IMR-90 (cell line): ENCODE results near the gene SLCO3A1. TPM values are rescaled to one million over a fixed set of nuclear protein-coding genes. Genes with fewer than 3 reads are reported as not detected.
A peak's percentile ranks its signal among the peaks of the same experiment; 100 is the strongest.

Source experiments
- ATAC-seq: fragments of 200-7000 bp; cut with Tn5 transposase; 2 replicates; pipeline ENCODE4 v1.9.1; 2020; ENCODE audit warnings: low read depth, mild to moderate bottlenecking, moderate library complexity
- BruUV-seq: library from RNA; stranded (reverse); fragments of 400-500 nt; replicated peaks from 2 replicates; lab custom pipeline; 2021; lab: Mats Ljungman, UMichigan
- CTCF ChIA-PET: fragments of 300-600 bp; formaldehyde crosslinking; extraction: SDS; loops from one replicate; lab custom pipeline; 2021; ENCODE audit warnings: antibody characterized with exemption; lab: Yijun Ruan, JAX
- POLR2A ChIA-PET: fragments of 300-600 bp; sonication (Branson Sonifier 250); formaldehyde crosslinking; loops from one replicate; lab custom pipeline; 2022; ENCODE audit warnings: antibody characterized with exemption; ENCODE audit not compliant: unreplicated experiment; lab: Charles Lee
- DNase-seq: peaks from one replicate; pipeline ENCODE4 v3.0.0; 2013
- H2AFZ ChIP-seq: replicated peaks from 2 replicates; pipeline ENCODE3; 2013; ENCODE audit warnings: low read length, mild to moderate bottlenecking; ENCODE audit not compliant: poor library complexity
- H2AK5ac ChIP-seq: 2 replicates; pipeline ENCODE4 v1.6.1; 2013; ENCODE audit warnings: low read depth, low read length, inconsistent platforms
- H2AK9ac ChIP-seq: replicated peaks from 2 replicates; pipeline ENCODE3; 2013; ENCODE audit warnings: mild to moderate bottlenecking, low read depth, low read length, moderate library complexity; ENCODE audit not compliant: poor library complexity
- H2BK120ac ChIP-seq: 2 replicates; pipeline ENCODE4 v1.6.1; 2013; ENCODE audit warnings: low read depth, low read length, inconsistent platforms
- H2BK15ac ChIP-seq: 3 replicates; pipeline ENCODE4 v1.6.1; 2013; ENCODE audit warnings: low read depth, low read length, inconsistent platforms
- H2BK20ac ChIP-seq: 2 replicates; pipeline ENCODE4 v1.6.1; 2013; ENCODE audit warnings: low read depth, mild to moderate bottlenecking, inconsistent platforms, low read length, moderate library complexity
- H2BK5ac ChIP-seq: 2 replicates; pipeline ENCODE4 v1.6.1; 2013; ENCODE audit warnings: mild to moderate bottlenecking, low read depth, low read length, inconsistent platforms; ENCODE audit not compliant: poor library complexity, severe bottlenecking
- H3K14ac ChIP-seq: replicated peaks from 2 replicates; pipeline ENCODE4 v1.6.1; 2013; ENCODE audit warnings: low read depth, low read length, inconsistent platforms
- H3K18ac ChIP-seq: 2 replicates; pipeline ENCODE4 v1.6.1; 2013; ENCODE audit warnings: low read depth, low read length, control low read depth
- H3K23ac ChIP-seq: 2 replicates; pipeline ENCODE4 v1.6.1; 2013; ENCODE audit warnings: low read depth, low read length, inconsistent platforms
- H3K27ac ChIP-seq: 2 replicates; pipeline ENCODE4 v1.5.1; 2013; ENCODE audit warnings: mild to moderate bottlenecking, control low read depth, low read length; ENCODE audit not compliant: insufficient read depth
- H3K27me3 ChIP-seq: 2 replicates; pipeline ENCODE4 v1.6.1; 2013; ENCODE audit warnings: low read length; ENCODE audit not compliant: control insufficient read depth, insufficient read depth
- H3K36me3 ChIP-seq: 2 replicates; pipeline ENCODE4 v1.6.1; 2013; ENCODE audit warnings: low read length, mixed read lengths; ENCODE audit not compliant: control insufficient read depth, insufficient read depth
- H3K4ac ChIP-seq: 2 replicates; pipeline ENCODE4 v1.6.1; 2013; ENCODE audit warnings: low read depth, low read length, inconsistent platforms
- H3K4me1 ChIP-seq: 2 replicates; pipeline ENCODE4 v1.6.1; 2013; ENCODE audit warnings: low read length, mixed read lengths; ENCODE audit not compliant: control insufficient read depth, insufficient read depth
- H3K4me2 ChIP-seq: 2 replicates; pipeline ENCODE4 v1.6.1; 2013; ENCODE audit warnings: low read depth, mild to moderate bottlenecking, control low read depth, low read length, moderate library complexity
- H3K4me3 ChIP-seq: 2 replicates; pipeline ENCODE4 v1.5.1; 2013; ENCODE audit warnings: low read depth, mild to moderate bottlenecking, control low read depth, low read length, moderate library complexity; ENCODE audit not compliant: insufficient read depth
- H3K56ac ChIP-seq: 2 replicates; pipeline ENCODE4 v1.6.1; 2013; ENCODE audit warnings: low read length, inconsistent platforms; ENCODE audit not compliant: insufficient read depth; ENCODE audit errors: extremely low read depth
- H3K79me1 ChIP-seq, 2 experiments: 2 replicates each; pipeline ENCODE4 v1.6.1; 2013; ENCODE audit warnings: low read length in 2 of 2, inconsistent platforms in 1 of 2, low read depth in 1 of 2
- H3K9ac ChIP-seq: 2 replicates; pipeline ENCODE4 v1.6.1; 2013; ENCODE audit warnings: low read depth, low read length, control low read depth
- H3K9me1 ChIP-seq: 2 replicates; pipeline ENCODE4 v1.6.1; 2013; ENCODE audit warnings: low read length, inconsistent platforms; ENCODE audit not compliant: insufficient read depth
- H3K9me3 ChIP-seq: 2 replicates; pipeline ENCODE4 v1.6.1; 2013; ENCODE audit warnings: low read length; ENCODE audit not compliant: control insufficient read depth, insufficient read depth
- H4K20me1 ChIP-seq: 2 replicates; pipeline ENCODE4 v1.6.1; 2013; ENCODE audit warnings: low read length, inconsistent platforms; ENCODE audit not compliant: insufficient read depth
- H4K5ac ChIP-seq: 2 replicates; pipeline ENCODE4 v1.6.1; 2013; ENCODE audit warnings: mild to moderate bottlenecking, low read depth, low read length, control low read depth
- H4K8ac ChIP-seq, 2 experiments: 2 replicates each; pipeline ENCODE4 v1.6.1; 2013; ENCODE audit warnings: low read depth in 2 of 2, low read length in 2 of 2, control low read depth in 1 of 2, inconsistent platforms in 1 of 2
- H4K91ac ChIP-seq: 2 replicates; pipeline ENCODE4 v1.6.1; 2013; ENCODE audit warnings: low read depth, low read length, inconsistent platforms; ENCODE audit not compliant: insufficient read depth
- BHLHE40 ChIP-seq: fragments of 150-350 bp; IDR thresholded peaks from 2 replicates; pipeline ENCODE4 v1.6.1; 2016; ENCODE audit warnings: mild to moderate bottlenecking, low read depth, low read length
- CEBPB ChIP-seq: IDR thresholded peaks from 2 replicates; pipeline ENCODE4 v1.6.1; 2012; ENCODE audit warnings: low read depth, low read length, improper control_type of control experiment
- CHD1 ChIP-seq: IDR thresholded peaks from 2 replicates; pipeline ENCODE4 v1.6.1; 2012; ENCODE audit warnings: low read depth, low read length, improper control_type of control experiment
- CTCF ChIP-seq: conservative IDR thresholded peaks from 2 replicates; pipeline ENCODE4 v1.5.1; 2012; ENCODE audit warnings: mild to moderate bottlenecking, low read depth, low read length, improper control_type of control experiment
- ELK1 ChIP-seq: fragments of 150-350 bp; IDR thresholded peaks from 2 replicates; pipeline ENCODE4 v1.6.1; 2016; ENCODE audit warnings: low read depth, mild to moderate bottlenecking, low read length, moderate library complexity, borderline replicate concordance
- FOS ChIP-seq: fragments of 150-350 bp; IDR thresholded peaks from 2 replicates; pipeline ENCODE4 v1.6.1; 2016; ENCODE audit warnings: low read depth, low read length
- MAFK ChIP-seq: IDR thresholded peaks from 2 replicates; pipeline ENCODE4 v1.6.1; 2012; ENCODE audit warnings: low read depth, low read length, improper control_type of control experiment
- MAZ ChIP-seq: IDR thresholded peaks from 2 replicates; pipeline ENCODE4 v1.6.1; 2012; ENCODE audit warnings: low read depth, mild to moderate bottlenecking, low read length, improper control_type of control experiment, moderate library complexity, borderline replicate concordance
- MXI1 ChIP-seq: IDR thresholded peaks from 2 replicates; pipeline ENCODE4 v1.6.1; 2012; ENCODE audit warnings: low read depth, mild to moderate bottlenecking, low read length, moderate library complexity, borderline replicate concordance
- NFE2L2 ChIP-seq: fragments of 150-350 bp; IDR thresholded peaks from 2 replicates; pipeline ENCODE4 v1.6.1; 2016; ENCODE audit warnings: low read depth, mild to moderate bottlenecking, low read length
- POLR2A ChIP-seq: IDR thresholded peaks from 2 replicates; pipeline ENCODE4 v1.6.1; 2012; ENCODE audit warnings: mild to moderate bottlenecking, low read depth, low read length
- RAD21 ChIP-seq: IDR thresholded peaks from 2 replicates; pipeline ENCODE4 v1.6.1; 2012; ENCODE audit warnings: low read length, improper control_type of control experiment
- RCOR1 ChIP-seq: IDR thresholded peaks from 2 replicates; pipeline ENCODE4 v1.6.1; 2012; ENCODE audit warnings: mild to moderate bottlenecking, low read length, improper control_type of control experiment; ENCODE audit not compliant: insufficient replicate concordance
- RFX5 ChIP-seq: IDR thresholded peaks from 2 replicates; pipeline ENCODE4 v1.8.0; 2012; ENCODE audit warnings: low read depth, mild to moderate bottlenecking, low read length, moderate library complexity
- SMC3 ChIP-seq: fragments of 150-350 bp; IDR thresholded peaks from 2 replicates; pipeline ENCODE4 v1.6.1; 2016; ENCODE audit warnings: low read depth, mild to moderate bottlenecking, antibody characterized with exemption, low read length, moderate library complexity
- USF2 ChIP-seq: fragments of 150-350 bp; IDR thresholded peaks from 2 replicates; pipeline ENCODE4 v1.6.1; 2017; ENCODE audit warnings: mild to moderate bottlenecking, antibody characterized with exemption, low read length, low read depth
- WGBS, 2 experiments: methylation state at CpG; one replicate each; pipeline versions ENCODE4 v1.1.5 to v1.1.7; 2013; ENCODE audit warnings: missing lambda C conversion rate in 2 of 2; ENCODE audit not compliant: insufficient read length in 1 of 2; ENCODE audit errors: extremely low coverage in 2 of 2; 5-methylcytosine and 5-hydroxymethylcytosine counted together
- dilution Hi-C: fragments of 300-500 bp; cut with HindIII; formaldehyde crosslinking; loops from one replicate; pipeline ENCODE4 v1.14.3; 2018; ENCODE audit warnings: low sequenced_read_pairs; ENCODE audit not compliant: unreplicated experiment
- in situ Hi-C: fragments of 300-500 bp; cut with MboI; formaldehyde crosslinking; loops from 3 replicates; pipeline ENCODE4 v1.14.3; 2019; ENCODE audit warnings: low sequenced_read_pairs, inconsistent platforms, mixed read lengths
- intact Hi-C: fragments of 100-400 bp; cut with micrococcal nuclease; formaldehyde crosslinking; loops from 2 replicates; pipeline ENCODE4 v1.10.0; 2022
- polyA plus RNA-seq, 3 experiments: library from polyadenylated mRNA; depleted of rRNA; stranded (reverse); fragments of >200 nt; gene quantifications; 2 replicates each; pipeline ENCODE4 v1.2.3, GENCODE V29; 2012; ENCODE audit warnings: low replicate concordance in 1 of 3
- total RNA-seq: library from RNA; depleted of rRNA; stranded (reverse); fragments of >200 nt; gene quantifications from 2 replicates; pipeline ENCODE4 v1.2.3, GENCODE V29; 2012

Gene SLCO3A1
- total and polyA plus RNA-seq, 2 of the 4 experiments (the other 2 are of a cell fraction) = 4.7 to 8.1 TPM

GRCh38 chr15:91975241-91975978, 121.9 kb downstream of the SLCO3A1 start:
- dilution Hi-C loops = no loop called here
- no TSS peak for BruUV-seq

More at GRCh38 chr15:91975241-91975978, 121.9 kb downstream of the SLCO3A1 start:
- DNase-seq = no peak
- peak overlapping the region; percentile 35 for H2AFZ ChIP-seq
- no peaks in the 10 kb centered on the region; the same call in 1 of the 2 replicates for H3K9me1 ChIP-seq
- H2BK20ac ChIP-seq = no peak overlapping the region
- no peak overlapping the region for H3K23ac ChIP-seq
- H3K9me3 ChIP-seq = no peaks in the 10 kb centered on the region
- no peak overlapping the region for H2AK9ac ChIP-seq
- POLR2A ChIA-PET = no interaction called here
- no peak overlapping the region for H2BK15ac ChIP-seq
- H3K27me3 ChIP-seq = no peaks in the 10 kb centered on the region
- intact Hi-C loops (no loop called here), in situ Hi-C loops (no loop called here)
- no peak overlapping the region for H3K4me2 ChIP-seq
- H3K56ac ChIP-seq = no peak overlapping the region
- H3K18ac ChIP-seq = no peak overlapping the region
- no peaks in the 10 kb centered on the region for H3K36me3 ChIP-seq
- H2BK5ac ChIP-seq = no peak overlapping the region
- no peaks in the 10 kb centered on the region for H4K20me1 ChIP-seq
- no peak overlapping the region for H3K14ac ChIP-seq
- CTCF ChIA-PET = no interaction called here
- no peak overlapping the region for H4K8ac ChIP-seq
- H2BK120ac ChIP-seq = no peak overlapping the region
- H3K9ac ChIP-seq = no peak overlapping the region
- no peak overlapping the region for H4K5ac ChIP-seq
- H2AK5ac ChIP-seq = no peak overlapping the region
- no peak for TF ChIP-seq ELK1
- TF ChIP-seq FOS = no peak
- TF ChIP-seq MXI1 = no peak
- no peak for TF ChIP-seq RFX5
- TF ChIP-seq CHD1 = no peak
- TF ChIP-seq NFE2L2 = no peak
- TF ChIP-seq CTCF = no peak
- TF ChIP-seq RAD21 = no peak
- no peak for TF ChIP-seq MAFK
- no peak for TF ChIP-seq BHLHE40
- TF ChIP-seq RCOR1 = no peak
- TF ChIP-seq CEBPB = no peak
- no peak for TF ChIP-seq MAZ
- no peak for TF ChIP-seq POLR2A
- no peak for TF ChIP-seq SMC3
- TF ChIP-seq USF2 = no peak
- no peak overlapping the region for H3K27ac ChIP-seq
- ATAC-seq = no peak
- no CpG with 5 or more reads among the region's 7 CpGs for WGBS, 2 experiments
- no peaks in the 10 kb centered on the region; the same call in 1 of the 2 replicates for H3K4me1 ChIP-seq
- H4K91ac ChIP-seq = no peak overlapping the region
- no peak overlapping the region for H3K4me3 ChIP-seq
- H3K4ac ChIP-seq = no peak overlapping the region
- no peaks in the 10 kb centered on the region for H3K79me1 ChIP-seq
